Measurements from ENCODE around the gene ANK3.

Gene ANK3

DNA sequence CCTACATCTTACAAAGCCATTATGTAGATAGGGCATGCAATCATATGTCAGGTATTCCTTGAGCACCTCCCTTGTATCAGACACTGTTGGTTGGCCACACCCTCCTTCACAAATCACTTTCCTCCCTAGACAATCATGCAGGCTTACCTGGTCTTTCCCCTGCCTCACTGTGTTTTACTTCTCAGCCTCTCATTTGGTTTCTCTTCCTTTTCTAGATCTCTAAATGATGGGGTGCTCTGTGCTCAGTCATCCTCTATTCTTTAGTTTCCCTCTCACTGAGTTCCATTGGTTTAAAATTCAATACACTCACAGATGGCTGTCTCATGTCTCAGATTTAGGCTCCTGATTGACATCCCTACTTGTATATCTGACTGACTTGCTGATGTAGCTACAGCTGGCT lies 31.4 kb downstream of the ANK3 start:
- DNase-seq, result no peak
- Histone ChIP-seq H2AFZ (ENCODE audit: low read length) (no peak overlapping the region), H3K27ac (ENCODE audit: low read length) (no peak overlapping the region), H3K9me2 (replicated peaks; ENCODE audit: insufficient read depth, low read length) (no peaks in the 10 kb centered on the region), H3K9me3 (replicated peaks; ENCODE audit: insufficient read depth, low read length) (no peaks in the 10 kb centered on the region), H3K4me2 (ENCODE audit: low read depth, low read length) (no peak overlapping the region), H3K79me2 (ENCODE audit: low read length) (no peaks in the 10 kb centered on the region), H3F3A (ENCODE audit: insufficient read depth, low read length) (no peaks in the 10 kb centered on the region), H3K4me1 (ENCODE audit: low read length) (no peaks in the 10 kb centered on the region), H4K20me1 (ENCODE audit: insufficient read depth, low read length) (no peaks in the 10 kb centered on the region), H3K4me3 (ENCODE audit: low read length) (no peak overlapping the region), H3K36me3 (replicated peaks; ENCODE audit: insufficient read depth, low read length) (no peaks in the 10 kb centered on the region), H3K27me3 (replicated peaks; ENCODE audit: insufficient read depth, low read length) (no peaks in the 10 kb centered on the region), H3K9ac (ENCODE audit: low read length) (no peak overlapping the region)
- TF ChIP-seq EZH2phosphoT487 (IDR thresholded peaks at IDR 0.05; ENCODE audit: low read length) (no peak), EZH2 (optimal IDR thresholded peaks at IDR 0.05; ENCODE audit: low read depth, low read length) (no peak)
- TF ChIP-seq, protein P1, sequence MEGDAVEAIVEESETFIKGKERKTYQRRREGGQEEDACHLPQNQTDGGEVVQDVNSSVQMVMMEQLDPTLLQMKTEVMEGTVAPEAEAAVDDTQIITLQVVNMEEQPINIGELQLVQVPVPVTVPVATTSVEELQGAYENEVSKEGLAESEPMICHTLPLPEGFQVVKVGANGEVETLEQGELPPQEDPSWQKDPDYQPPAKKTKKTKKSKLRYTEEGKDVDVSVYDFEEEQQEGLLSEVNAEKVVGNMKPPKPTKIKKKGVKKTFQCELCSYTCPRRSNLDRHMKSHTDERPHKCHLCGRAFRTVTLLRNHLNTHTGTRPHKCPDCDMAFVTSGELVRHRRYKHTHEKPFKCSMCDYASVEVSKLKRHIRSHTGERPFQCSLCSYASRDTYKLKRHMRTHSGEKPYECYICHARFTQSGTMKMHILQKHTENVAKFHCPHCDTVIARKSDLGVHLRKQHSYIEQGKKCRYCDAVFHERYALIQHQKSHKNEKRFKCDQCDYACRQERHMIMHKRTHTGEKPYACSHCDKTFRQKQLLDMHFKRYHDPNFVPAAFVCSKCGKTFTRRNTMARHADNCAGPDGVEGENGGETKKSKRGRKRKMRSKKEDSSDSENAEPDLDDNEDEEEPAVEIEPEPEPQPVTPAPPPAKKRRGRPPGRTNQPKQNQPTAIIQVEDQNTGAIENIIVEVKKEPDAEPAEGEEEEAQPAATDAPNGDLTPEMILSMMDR (IDR thresholded peaks at IDR 0.05; ENCODE audit: low read length), result no peak

DNA sequence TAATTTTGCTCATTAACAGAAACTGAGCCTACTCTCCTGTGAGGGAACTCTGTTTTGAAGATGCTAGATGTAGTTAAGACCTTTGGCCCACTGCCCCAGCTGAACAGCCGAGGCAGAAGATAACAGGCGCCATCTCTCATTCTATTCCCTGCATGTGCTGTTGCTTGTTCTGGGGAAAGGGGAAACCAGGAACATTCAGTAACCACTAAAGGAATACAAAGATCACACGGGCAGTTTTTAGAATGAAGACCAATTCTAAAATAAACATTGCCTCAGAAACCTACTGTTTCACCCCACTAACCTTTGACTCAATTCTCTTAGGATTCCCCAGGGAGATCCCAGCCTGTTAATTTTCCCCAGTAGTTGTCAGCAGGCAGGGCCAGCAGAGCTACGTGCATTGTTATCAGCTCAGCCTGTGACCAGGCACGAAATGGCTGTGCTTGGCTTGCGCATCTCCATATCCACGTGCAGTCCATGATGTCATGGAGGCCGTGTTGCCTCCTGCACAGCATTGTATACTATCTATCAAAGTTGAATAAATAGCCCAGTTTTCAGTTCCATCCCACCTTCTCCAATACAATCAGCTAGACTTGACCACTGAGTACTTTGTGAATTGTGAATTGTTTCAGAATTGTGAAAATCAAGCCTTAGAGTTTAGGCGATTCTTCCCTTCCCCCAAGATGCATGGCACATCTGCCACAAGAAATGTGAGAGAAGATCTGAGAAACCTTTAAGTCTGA lies 36.0 kb downstream of the ANK3 start:
- no peak for DNase-seq
- no peak overlapping the region for H3K4me2 ChIP-seq (ENCODE audit: low read depth, low read length)

DNA sequence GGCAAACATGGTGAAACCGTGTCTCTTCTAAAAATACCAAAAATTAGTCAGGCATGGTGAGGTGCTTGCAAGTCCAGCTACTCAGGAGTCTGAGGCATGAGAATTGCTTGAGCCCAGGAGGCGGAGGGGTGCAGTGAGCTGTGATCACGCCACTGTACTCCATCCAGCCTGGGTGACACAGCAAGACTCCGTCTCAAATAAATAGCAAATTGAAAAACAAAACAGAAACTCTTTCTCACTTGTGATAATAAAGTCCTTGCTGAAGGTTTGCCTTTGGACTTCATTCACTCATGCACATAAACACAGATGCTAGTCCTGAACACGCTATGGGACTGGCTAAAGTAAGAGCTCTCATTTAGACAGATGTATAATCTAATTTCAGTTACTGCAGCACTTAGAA lies 37.6 kb downstream of the ANK3 start:
- TF ChIP-seq, protein P1 (IDR thresholded peaks at IDR 0.05; ENCODE audit: low read length), result no peak
- no peak for TF ChIP-seq EZH2phosphoT487 (IDR thresholded peaks at IDR 0.05; ENCODE audit: low read length)
- TF ChIP-seq EZH2 (optimal IDR thresholded peaks at IDR 0.05; ENCODE audit: low read depth, low read length), result no peak
- no peaks in the 10 kb centered on the region for H3K79me2 ChIP-seq (ENCODE audit: low read length)

More for the DNA sequence above, 36.0 kb downstream of the ANK3 start:
- no peaks in the 10 kb centered on the region for H3F3A ChIP-seq (ENCODE audit: insufficient read depth, low read length)
- no peak overlapping the region for H3K4me3 ChIP-seq (ENCODE audit: low read length)
- H3K4me1 ChIP-seq (ENCODE audit: low read length), result no peaks in the 10 kb centered on the region
- H3K9ac ChIP-seq (ENCODE audit: low read length), result no peak overlapping the region
- no peaks in the 10 kb centered on the region for H3K9me2 ChIP-seq (replicated peaks; ENCODE audit: insufficient read depth, low read length)
- no peaks in the 10 kb centered on the region for H3K9me3 ChIP-seq (replicated peaks; ENCODE audit: insufficient read depth, low read length)
- H3K79me2 ChIP-seq (ENCODE audit: low read length), result no peaks in the 10 kb centered on the region
- no peak overlapping the region for H2AFZ ChIP-seq (ENCODE audit: low read length)
- TF ChIP-seq EZH2phosphoT487 (IDR thresholded peaks at IDR 0.05; ENCODE audit: low read length) (no peak), EZH2 (optimal IDR thresholded peaks at IDR 0.05; ENCODE audit: low read depth, low read length) (no peak)
- TF ChIP-seq, protein P1 (IDR thresholded peaks at IDR 0.05; ENCODE audit: low read length), result no peak
- no peaks in the 10 kb centered on the region for H3K36me3 ChIP-seq (replicated peaks; ENCODE audit: insufficient read depth, low read length)
- no peaks in the 10 kb centered on the region for H4K20me1 ChIP-seq (ENCODE audit: insufficient read depth, low read length)
- no peaks in the 10 kb centered on the region for H3K27me3 ChIP-seq (replicated peaks; ENCODE audit: insufficient read depth, low read length)
- no peak overlapping the region for H3K27ac ChIP-seq (ENCODE audit: low read length)

More for the DNA sequence above, 37.6 kb downstream of the ANK3 start:
- Histone ChIP-seq H4K20me1 (ENCODE audit: insufficient read depth, low read length) (no peaks in the 10 kb centered on the region), H3K36me3 (replicated peaks; ENCODE audit: insufficient read depth, low read length) (no peaks in the 10 kb centered on the region), H3F3A (ENCODE audit: insufficient read depth, low read length) (no peaks in the 10 kb centered on the region), H3K9ac (ENCODE audit: low read length) (no peak overlapping the region), H3K4me1 (ENCODE audit: low read length) (no peaks in the 10 kb centered on the region), H2AFZ (ENCODE audit: low read length) (no peak overlapping the region), H3K27me3 (replicated peaks; ENCODE audit: insufficient read depth, low read length) (no peaks in the 10 kb centered on the region), H3K4me2 (ENCODE audit: low read depth, low read length) (no peak overlapping the region), H3K4me3 (ENCODE audit: low read length) (no peak overlapping the region), H3K9me3 (replicated peaks; ENCODE audit: insufficient read depth, low read length) (no peaks in the 10 kb centered on the region), H3K27ac (ENCODE audit: low read length) (no peak overlapping the region), H3K9me2 (replicated peaks; ENCODE audit: insufficient read depth, low read length) (no peaks in the 10 kb centered on the region)
- DNase-seq, result no peak

All from MM.1S (cell line).